ENCODE measurements around the gene PAPSS1.

- TF ChIP-seq CTCF (IDR thresholded peaks at IDR 0.05) (peak in 2 of 5 experiments; percentile 7 to 27), POLR2A (IDR thresholded peaks at IDR 0.05) (no peak), EP300 (IDR thresholded peaks at IDR 0.05) (no peak)
These were observed 40.4 kb upstream of the PAPSS1 start for GRCh38 chr4:107760281-107760947.

Measured in tibial nerve (tissue), 4 donors.